ENCODE data around the gene TXNDC11.

GRCh38 chr16:11635679-11636171 is 106.9 kb downstream of the TXNDC11 start:
- TF ChIP-seq YY1 (IDR thresholded peaks at IDR 0.05; ENCODE audit: borderline replicate concordance in 1 of 3, control insufficient read depth in 1 of 3, extremely low read depth in 1 of 3, insufficient read depth in 3 of 3, insufficient read length in 1 of 3, insufficient replicate concordance in 2 of 3, low read depth in 1 of 3, low read length in 2 of 3), result no peak
- no peak for TF ChIP-seq CBFB (CRISPR knock-in tag; IDR thresholded peaks at IDR 0.05)
- no peak for TF ChIP-seq POLR3A (IDR thresholded peaks at IDR 0.05; ENCODE audit: borderline replicate concordance, extremely low read depth, insufficient read depth, insufficient read length)
- TF ChIP-seq, protein P1, sequence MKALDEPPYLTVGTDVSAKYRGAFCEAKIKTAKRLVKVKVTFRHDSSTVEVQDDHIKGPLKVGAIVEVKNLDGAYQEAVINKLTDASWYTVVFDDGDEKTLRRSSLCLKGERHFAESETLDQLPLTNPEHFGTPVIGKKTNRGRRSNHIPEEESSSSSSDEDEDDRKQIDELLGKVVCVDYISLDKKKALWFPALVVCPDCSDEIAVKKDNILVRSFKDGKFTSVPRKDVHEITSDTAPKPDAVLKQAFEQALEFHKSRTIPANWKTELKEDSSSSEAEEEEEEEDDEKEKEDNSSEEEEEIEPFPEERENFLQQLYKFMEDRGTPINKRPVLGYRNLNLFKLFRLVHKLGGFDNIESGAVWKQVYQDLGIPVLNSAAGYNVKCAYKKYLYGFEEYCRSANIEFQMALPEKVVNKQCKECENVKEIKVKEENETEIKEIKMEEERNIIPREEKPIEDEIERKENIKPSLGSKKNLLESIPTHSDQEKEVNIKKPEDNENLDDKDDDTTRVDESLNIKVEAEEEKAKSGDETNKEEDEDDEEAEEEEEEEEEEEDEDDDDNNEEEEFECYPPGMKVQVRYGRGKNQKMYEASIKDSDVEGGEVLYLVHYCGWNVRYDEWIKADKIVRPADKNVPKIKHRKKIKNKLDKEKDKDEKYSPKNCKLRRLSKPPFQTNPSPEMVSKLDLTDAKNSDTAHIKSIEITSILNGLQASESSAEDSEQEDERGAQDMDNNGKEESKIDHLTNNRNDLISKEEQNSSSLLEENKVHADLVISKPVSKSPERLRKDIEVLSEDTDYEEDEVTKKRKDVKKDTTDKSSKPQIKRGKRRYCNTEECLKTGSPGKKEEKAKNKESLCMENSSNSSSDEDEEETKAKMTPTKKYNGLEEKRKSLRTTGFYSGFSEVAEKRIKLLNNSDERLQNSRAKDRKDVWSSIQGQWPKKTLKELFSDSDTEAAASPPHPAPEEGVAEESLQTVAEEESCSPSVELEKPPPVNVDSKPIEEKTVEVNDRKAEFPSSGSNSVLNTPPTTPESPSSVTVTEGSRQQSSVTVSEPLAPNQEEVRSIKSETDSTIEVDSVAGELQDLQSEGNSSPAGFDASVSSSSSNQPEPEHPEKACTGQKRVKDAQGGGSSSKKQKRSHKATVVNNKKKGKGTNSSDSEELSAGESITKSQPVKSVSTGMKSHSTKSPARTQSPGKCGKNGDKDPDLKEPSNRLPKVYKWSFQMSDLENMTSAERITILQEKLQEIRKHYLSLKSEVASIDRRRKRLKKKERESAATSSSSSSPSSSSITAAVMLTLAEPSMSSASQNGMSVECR (CRISPR knock-in tag; IDR thresholded peaks at IDR 0.05), result no peak
- TF ChIP-seq HEY1 (CRISPR knock-in tag; IDR thresholded peaks at IDR 0.05; ENCODE audit: borderline replicate concordance), result no peak
